GM12872 (cell line): Measurements from ENCODE around the gene RBP2.

ENCODE experiments used
- CTCF ChIP-seq: IDR thresholded peaks from 3 replicates; pipeline ENCODE4 v1.5.1; 2011; ENCODE audit warnings: low read depth, mild to moderate bottlenecking, low read length, moderate library complexity; ENCODE audit not compliant: insufficient read depth

RBP2 gene

GRCh38 chr3:139480585-139480984, 4.3 kb upstream of the RBP2 start:
- TF ChIP-seq CTCF: no peak

DNA sequence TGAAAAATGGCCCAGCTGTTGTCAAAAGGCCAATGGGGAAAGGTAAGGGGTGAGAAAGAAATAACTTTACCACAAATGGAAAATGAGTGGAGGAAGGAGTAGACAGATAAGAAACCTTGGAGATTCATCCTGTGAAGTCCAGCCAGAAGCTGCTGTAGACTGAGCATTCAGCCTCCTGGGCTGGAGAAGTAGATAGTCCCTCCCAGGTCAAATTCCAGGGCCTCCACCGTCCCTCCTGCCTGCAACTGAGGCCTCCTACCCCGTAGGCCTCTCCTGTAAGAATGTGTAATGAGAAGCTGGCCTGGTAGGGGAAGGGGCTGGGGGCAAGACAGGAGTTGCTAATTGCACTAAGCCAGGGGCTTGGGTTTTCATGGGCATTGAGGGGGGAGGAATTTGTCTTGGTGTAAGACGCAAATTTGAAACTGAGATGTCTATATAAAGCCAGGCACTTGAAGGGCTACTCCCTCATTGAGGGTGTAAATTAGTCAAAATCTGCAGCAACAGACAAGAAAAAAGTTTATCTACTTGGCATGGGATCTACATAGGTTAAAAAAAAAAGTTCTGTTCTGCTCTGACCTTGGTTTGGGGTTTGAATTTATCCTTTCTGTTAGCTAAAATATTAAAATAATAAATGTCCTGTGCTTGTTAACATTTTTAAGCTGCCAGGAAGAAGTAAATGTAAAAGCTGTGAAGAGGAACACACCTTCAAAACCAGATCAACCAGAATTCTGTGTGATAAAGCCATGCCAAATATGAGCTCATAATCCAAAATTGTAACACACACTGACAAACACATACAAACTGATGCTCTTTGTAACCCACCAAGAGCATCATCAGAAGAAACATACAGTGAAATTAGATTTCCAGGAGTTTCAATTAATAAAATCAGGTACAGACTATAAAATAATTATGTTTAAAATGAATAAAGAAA, 1.7 kb upstream of the RBP2 start:
- no peak for TF ChIP-seq CTCF

DNA sequence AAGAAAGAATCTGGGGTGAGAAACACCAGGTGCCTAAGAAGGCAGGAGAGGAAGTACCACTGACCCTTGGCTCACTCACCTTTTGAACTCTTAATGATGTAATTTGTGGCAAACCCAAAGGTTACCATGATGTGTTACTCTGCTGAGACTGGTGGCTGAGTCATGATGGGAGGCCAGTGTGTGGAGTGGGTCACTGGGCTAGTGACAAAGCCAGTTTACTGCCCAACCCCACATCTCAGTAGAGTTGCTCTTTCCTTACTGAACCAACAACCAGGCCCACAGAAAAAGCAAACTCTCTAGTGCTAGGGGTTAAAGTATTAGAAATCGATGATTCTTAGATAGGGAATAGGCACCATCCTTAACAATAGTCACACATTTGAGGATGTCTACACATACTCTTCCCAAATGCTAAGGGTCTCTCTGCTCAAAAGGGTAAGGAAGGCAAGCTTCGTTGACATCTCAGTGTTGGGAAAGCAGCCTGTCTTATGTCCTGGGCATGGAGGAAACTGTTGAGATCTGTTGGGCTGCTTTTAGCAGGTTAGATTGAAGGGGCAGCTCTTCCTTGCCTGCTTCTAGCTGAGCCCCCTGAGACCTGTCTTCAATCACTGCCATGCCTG, 3.1 kb downstream of the RBP2 start:
- TF ChIP-seq CTCF: no peak

GRCh38 chr3:139472380-139473010, 3.8 kb downstream of the RBP2 start:
- no peak for TF ChIP-seq CTCF

GRCh38 chr3:139470199-139470598, 6.1 kb downstream of the RBP2 start:
- no peak for TF ChIP-seq CTCF

DNA sequence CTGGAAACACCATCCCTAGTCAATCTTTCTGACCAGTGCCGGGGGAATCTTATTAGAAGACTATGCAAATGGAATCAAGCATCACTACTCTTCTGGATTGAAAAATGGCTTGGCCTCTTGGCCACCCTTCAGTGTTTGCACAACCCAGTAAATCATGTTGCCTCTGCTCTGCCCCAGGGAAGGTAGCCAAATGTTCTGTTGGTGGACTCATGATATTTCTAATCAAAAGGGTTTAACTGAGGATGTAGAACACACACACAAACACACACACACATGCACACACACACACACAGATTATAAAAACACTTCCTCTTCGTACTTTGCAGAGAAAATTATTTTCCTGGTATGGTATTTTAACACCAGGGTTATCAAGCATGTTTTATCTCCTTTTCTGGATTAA, 7.9 kb downstream of the RBP2 start:
- no peak for TF ChIP-seq CTCF

DNA sequence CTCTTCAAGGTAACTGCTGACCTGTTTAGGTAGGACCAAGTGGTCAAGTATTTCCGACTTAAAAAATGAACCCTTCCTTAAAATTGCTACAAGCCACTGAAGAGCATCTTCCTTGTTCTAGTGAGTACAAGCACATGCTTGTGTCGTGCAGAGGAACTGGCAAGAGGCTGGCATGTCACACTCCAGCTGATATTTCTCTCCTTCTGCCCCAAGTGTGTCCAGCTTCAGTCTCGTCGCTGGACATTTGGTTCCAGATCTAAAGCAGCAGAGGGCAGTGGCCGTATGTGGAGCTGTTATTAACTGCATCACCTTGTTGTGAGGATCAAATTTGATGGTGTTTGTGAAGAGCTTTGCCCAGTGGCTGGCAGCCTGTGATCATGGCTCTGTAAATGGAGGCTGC, 10.0 kb downstream of the RBP2 start:
- no peak for TF ChIP-seq CTCF
